Breast epithelium (tissue), 4 donors: Measurements from ENCODE around the gene DDRGK1. TPM values are rescaled to one million over a fixed set of nuclear protein-coding genes. Genes with fewer than 3 reads are reported as not detected.
A peak's percentile ranks its signal among the peaks of the same experiment; 100 is the strongest.

Experiments used
- DNase-seq, 2 donors: peaks; one replicate each; pipeline ENCODE4 v3.0.0-alpha.2; 2019; ENCODE audit warnings: low spot score in 2 of 2
- H3K27ac ChIP-seq, 2 donors: fragments of 200-600 bp; sonication (generic) in 1 of 2; one replicate each; pipeline ENCODE4 v1.5.1; 2016 to 2019; ENCODE audit warnings: mild to moderate bottlenecking in 1 of 2
- H3K27me3 ChIP-seq, 2 donors: fragments of 200-600 bp; sonication (generic) in 1 of 2; one replicate each; pipeline versions ENCODE4 v1.5.1 to v1.6.0; 2017 to 2019; ENCODE audit warnings: control low read depth in 1 of 2, mild to moderate bottlenecking in 1 of 2
- H3K36me3 ChIP-seq: fragments of 200-600 bp; one replicate; pipeline ENCODE4 v1.5.1; 2019
- H3K4me1 ChIP-seq, 2 donors: fragments of 200-600 bp; sonication (generic); one replicate each; pipeline ENCODE4 v1.5.1; 2016 to 2019; ENCODE audit warnings: control low read depth in 1 of 2
- H3K4me3 ChIP-seq, 3 donors: fragments of 200-600 bp; sonication (generic); 1 replicate in 2 of 3; 2 replicates in 1 of 3; pipeline ENCODE4 v1.5.1; 2016 to 2019; ENCODE audit warnings: mild to moderate bottlenecking in 3 of 3, moderate library complexity in 2 of 3
- H3K9me3 ChIP-seq, 2 donors: fragments of 200-600 bp; sonication (generic) in 1 of 2; one replicate each; pipeline ENCODE4 v1.5.1; 2016 to 2019; ENCODE audit warnings: control low read depth in 1 of 2
- POLR2A ChIP-seq: fragments of 450-650 bp; IDR thresholded peaks from one replicate; pipeline ENCODE4 v1.6.1; 2016; ENCODE audit warnings: antibody characterized with exemption, mild to moderate bottlenecking, moderate library complexity
- POLR2AphosphoS5 ChIP-seq, 3 donors: sonication (generic); formaldehyde crosslinking; IDR thresholded peaks; one replicate each; pipeline ENCODE4 v1.6.1; 2017; ENCODE audit warnings: antibody characterized with exemption in 3 of 3
- intact Hi-C: fragments of 100-400 bp; cut with DNase I; formaldehyde crosslinking; loops from one replicate; pipeline ENCODE4 v1.15.1; 2023; ENCODE audit warnings: low total_unique reads
- total RNA-seq, 3 donors: library from RNA; depleted of rRNA; stranded (reverse); fragments of >200 nt; gene quantifications; one replicate each; pipeline ENCODE4 v1.1.0, GENCODE V29; 2016
- TF ChIP-seq, protein P1 (sequence below), 3 donors: fragments of 450-650 bp; IDR thresholded peaks; one replicate each; pipeline ENCODE4 v1.5.1; 2016 to 2017; ENCODE audit warnings: antibody characterized with exemption in 3 of 3, mild to moderate bottlenecking in 3 of 3, moderate library complexity in 3 of 3

The DDRGK1 gene
- total RNA-seq, 3 donors from 2014 or later, result 87.1 to 91.8 (median 89.8) TPM

DNA sequence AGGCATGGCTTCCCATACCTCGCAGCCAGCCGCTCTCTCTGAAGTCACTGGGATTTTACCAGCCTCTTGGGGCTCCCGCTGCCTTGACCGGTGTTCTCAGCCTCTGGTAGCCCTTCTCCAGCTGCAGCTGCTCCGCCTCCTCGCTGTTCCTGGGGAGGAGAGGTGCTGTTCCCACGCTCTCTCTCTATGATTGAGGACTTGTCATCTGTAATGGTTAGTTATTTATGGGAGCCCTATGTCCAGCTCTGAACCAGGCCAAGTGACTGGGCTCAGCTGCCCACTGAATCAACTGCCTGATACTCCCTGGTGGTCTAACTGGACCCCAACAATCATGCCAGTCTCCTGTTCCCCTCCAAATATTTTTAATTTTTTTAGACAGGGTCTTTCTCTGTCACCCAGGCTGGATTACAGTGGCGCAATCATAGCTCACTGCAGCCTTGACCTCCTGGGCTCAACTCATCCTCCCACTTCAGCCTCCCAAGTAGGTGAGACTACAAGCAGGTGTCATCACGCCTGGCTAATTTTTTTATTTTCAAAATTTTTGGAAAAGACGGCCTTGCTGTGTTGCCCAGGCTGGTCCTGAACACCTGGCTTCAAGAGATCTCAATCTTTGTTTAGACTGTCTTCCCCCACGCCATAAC, 39.4 kb upstream of the DDRGK1 start:
- Histone ChIP-seq H3K36me3 (no peaks in the 10 kb centered on the region), H3K27ac (no peak overlapping the region), H3K9me3 (no peaks in the 10 kb centered on the region), H3K4me3 (no peak overlapping the region), H3K4me1 (no peaks in the 10 kb centered on the region), H3K27me3 (no peaks in the 10 kb centered on the region)
- TF ChIP-seq POLR2A, result no peak
- TF ChIP-seq, protein P1, sequence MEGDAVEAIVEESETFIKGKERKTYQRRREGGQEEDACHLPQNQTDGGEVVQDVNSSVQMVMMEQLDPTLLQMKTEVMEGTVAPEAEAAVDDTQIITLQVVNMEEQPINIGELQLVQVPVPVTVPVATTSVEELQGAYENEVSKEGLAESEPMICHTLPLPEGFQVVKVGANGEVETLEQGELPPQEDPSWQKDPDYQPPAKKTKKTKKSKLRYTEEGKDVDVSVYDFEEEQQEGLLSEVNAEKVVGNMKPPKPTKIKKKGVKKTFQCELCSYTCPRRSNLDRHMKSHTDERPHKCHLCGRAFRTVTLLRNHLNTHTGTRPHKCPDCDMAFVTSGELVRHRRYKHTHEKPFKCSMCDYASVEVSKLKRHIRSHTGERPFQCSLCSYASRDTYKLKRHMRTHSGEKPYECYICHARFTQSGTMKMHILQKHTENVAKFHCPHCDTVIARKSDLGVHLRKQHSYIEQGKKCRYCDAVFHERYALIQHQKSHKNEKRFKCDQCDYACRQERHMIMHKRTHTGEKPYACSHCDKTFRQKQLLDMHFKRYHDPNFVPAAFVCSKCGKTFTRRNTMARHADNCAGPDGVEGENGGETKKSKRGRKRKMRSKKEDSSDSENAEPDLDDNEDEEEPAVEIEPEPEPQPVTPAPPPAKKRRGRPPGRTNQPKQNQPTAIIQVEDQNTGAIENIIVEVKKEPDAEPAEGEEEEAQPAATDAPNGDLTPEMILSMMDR (IDR thresholded peaks at IDR 0.05), result no peak
- TF ChIP-seq POLR2AphosphoS5 (IDR thresholded peaks at IDR 0.05), result no peak
- intact Hi-C loops, result no loop called here
- no peak for DNase-seq

DNA sequence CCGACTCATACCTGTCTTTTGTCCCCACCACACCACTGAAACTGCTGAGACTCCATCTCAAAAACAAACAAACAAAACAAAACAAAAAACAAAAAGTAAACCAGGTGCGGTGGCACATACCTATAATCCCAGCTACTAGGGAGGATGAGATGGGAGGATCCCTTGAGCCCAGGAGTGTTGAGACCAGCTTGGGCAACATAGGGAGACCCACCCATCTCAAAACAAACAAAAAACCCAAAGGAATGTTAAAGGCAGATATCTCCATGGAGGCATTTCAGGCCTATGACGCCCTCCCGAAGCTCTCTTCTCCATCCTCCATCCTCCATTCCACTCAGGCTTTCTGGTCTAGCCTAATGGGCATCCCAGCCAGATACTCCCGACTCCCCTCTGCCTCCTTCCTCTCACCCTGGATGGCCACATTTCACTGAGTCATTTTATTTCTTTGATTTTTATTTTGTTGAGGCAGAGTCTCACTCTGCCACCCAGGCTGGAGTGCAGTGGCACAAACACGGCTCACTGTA, 37.8 kb upstream of the DDRGK1 start:
- peaks cover 4 to 10% of the 10 kb centered on the region in 2 donors for H3K27me3 ChIP-seq
- H3K4me3 ChIP-seq, result no peak overlapping the region
- intact Hi-C loops, result no loop called here
- H3K9me3 ChIP-seq, result no peaks in the 10 kb centered on the region
- TF ChIP-seq POLR2AphosphoS5 (IDR thresholded peaks at IDR 0.05) (no peak), POLR2A (no peak)
- TF ChIP-seq, protein P1 (IDR thresholded peaks at IDR 0.05), result no peak
- H3K4me1 ChIP-seq, result peaks cover 0 to 4% of the 10 kb centered on the region in 2 donors
- no peak for DNase-seq
- H3K36me3 ChIP-seq, result no peaks in the 10 kb centered on the region
- no peak overlapping the region for H3K27ac ChIP-seq

DNA sequence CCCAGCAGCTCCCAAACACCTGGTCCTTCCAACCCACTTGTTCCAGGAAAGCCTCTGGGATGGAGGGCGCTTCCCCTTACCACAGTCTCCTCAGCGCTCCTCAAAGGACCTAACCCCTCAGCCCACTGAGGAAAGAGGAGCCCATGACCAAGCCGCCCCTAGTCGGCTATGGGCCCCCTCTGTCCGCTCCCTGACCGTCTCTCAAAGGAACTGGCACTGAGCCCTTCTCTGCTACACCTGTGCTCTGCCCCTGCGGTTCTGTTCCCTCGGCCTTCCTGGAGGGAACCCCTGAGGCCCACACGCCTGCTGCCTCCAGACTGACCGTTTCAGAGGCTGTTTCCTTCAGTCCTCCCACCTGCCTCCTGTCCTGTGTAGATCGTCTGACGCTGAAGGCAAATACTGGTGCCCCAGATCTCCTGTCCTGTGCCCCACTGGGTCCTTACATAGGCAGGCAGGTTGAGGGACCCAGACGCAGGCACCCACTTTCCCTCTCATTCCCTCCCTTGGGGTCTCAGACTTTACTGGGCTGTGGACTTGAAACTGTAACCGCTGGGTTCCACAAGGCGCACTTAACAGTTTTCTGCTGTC, 36.4 kb upstream of the DDRGK1 start:
- H3K27ac ChIP-seq, result no peak overlapping the region
- no peaks in the 10 kb centered on the region for H3K9me3 ChIP-seq
- TF ChIP-seq, protein P1 (IDR thresholded peaks at IDR 0.05), result no peak
- TF ChIP-seq POLR2AphosphoS5 (IDR thresholded peaks at IDR 0.05) (no peak), POLR2A (no peak)
- H3K36me3 ChIP-seq, result no peaks in the 10 kb centered on the region
- peaks cover 4 to 10% of the 10 kb centered on the region in 2 donors for H3K27me3 ChIP-seq
- peak overlapping the region in 2 of 3 donors; percentile 81 to 96 for H3K4me3 ChIP-seq
- peaks cover 0 to 4% of the 10 kb centered on the region in 2 donors for H3K4me1 ChIP-seq
- no peak for DNase-seq
- intact Hi-C loops, result loop anchor here (1.0 kb wide), 1 partner anchor 15 kb away; no protein-coding TSS in a partner anchor

DNA sequence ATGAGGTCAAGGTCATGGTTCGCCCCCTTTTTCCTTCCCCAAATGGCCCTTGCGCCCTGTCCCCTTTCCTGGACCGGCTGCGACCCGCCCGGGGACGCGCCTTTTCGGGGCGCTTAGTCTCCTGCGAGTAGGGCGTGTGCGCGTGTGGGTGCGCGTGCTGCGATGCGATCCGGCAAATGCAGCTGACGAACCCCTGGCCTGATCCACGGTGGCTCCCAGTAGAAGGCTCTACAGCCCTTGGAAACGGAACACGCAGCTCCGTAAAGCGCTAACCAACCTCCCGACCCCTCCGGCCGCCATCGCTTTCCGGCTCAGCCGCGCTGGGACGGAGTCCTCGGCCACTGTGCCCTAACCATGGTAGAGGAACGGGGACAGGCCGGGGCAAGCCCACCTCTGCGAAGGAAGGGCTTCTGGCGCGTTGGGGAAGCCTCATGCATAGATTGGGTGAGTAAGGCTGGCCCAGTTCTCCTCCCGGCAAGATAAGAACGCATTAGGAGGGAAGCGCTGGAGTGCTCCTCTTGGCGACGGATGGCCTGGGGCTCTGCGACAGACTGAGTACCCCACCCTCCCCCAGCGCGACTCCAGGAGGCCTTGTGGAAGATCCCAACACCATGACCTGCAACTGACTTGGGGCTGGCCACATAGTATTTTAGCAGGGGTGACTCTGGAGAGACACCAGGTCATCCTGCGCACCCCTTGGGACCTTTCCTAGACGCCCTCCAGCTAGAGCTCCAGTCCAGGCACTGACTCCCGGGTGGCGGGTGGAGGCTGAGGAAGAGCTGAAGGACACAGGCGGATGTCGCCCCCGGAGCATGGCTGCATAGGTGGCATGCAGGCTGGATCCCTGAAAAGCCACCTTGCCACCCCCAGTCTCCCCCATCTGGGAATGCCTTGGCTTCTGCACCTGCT, 35.6 kb upstream of the DDRGK1 start:
- peak overlapping the region; percentile 62 to 96 (median 81) for H3K4me3 ChIP-seq
- H3K4me1 ChIP-seq, result peaks cover 0 to 4% of the 10 kb centered on the region in 2 donors
- H3K27ac ChIP-seq, result peak overlapping the region; percentile 8 to 48
- no peaks in the 10 kb centered on the region for H3K36me3 ChIP-seq
- no peaks in the 10 kb centered on the region for H3K9me3 ChIP-seq
- H3K27me3 ChIP-seq, result peaks cover 4 to 10% of the 10 kb centered on the region in 2 donors
- TF ChIP-seq POLR2AphosphoS5 (IDR thresholded peaks at IDR 0.05), result no peak
- TF ChIP-seq, protein P1 (IDR thresholded peaks at IDR 0.05), result no peak
- no peak for TF ChIP-seq POLR2A
- intact Hi-C loops, result loop anchor here (1.0 kb wide), 1 partner anchor 16 kb away; no protein-coding TSS in a partner anchor
- no peak for DNase-seq
